K562 (cell line): ENCODE measurements around the gene NUDT9. TPM values are rescaled to one million over a fixed set of nuclear protein-coding genes. Genes with fewer than 3 reads are reported as not detected.

Source experiments
- ATAC-seq: fragments of 200-7000 bp; cut with Tn5 transposase; 3 replicates; pipeline ENCODE4 v1.9.1; 2020; ENCODE audit warnings: moderate library complexity
- Bru-seq: library from RNA; stranded (reverse); fragments of 400-500 nt; gene quantifications from one replicate; lab custom pipeline; 2021; lab: Mats Ljungman, UMichigan
- BruChase-seq, 2 experiments: library from RNA; stranded (reverse); fragments of 400-500 nt; gene quantifications; one replicate each; lab custom pipeline; 2021; lab: Mats Ljungman, UMichigan
- BruUV-seq: library from RNA; stranded (reverse); fragments of 400-500 nt; replicated peaks from 2 replicates; lab custom pipeline; 2021; lab: Mats Ljungman, UMichigan
- CTCF ChIA-PET: fragments of 300-600 bp; formaldehyde crosslinking; extraction: SDS; loops from one replicate; lab custom pipeline; 2021; ENCODE audit warnings: low intra/inter-chr PET ratio; lab: Yijun Ruan, JAX
- POLR2A ChIA-PET: fragments of 300-600, 350-650 bp; sonication (Branson Sonifier 250); formaldehyde crosslinking; extraction: SDS; loops from one replicate; lab custom pipeline; 2021; ENCODE audit warnings: antibody characterized with exemption, inconsistent platforms; lab: Yijun Ruan, JAX
- DNase-seq, 4 experiments: peaks; one replicate each; pipeline versions ENCODE4 v3.0.0 to v3.0.0-alpha.2; 2011 to 2018; ENCODE audit warnings: low spot score in 3 of 4, mixed read lengths in 3 of 4; ENCODE audit errors: extremely low read depth in 1 of 4
- FAIRE-seq: peaks from 2 replicates; lab custom pipeline; 2011; peaks lifted over from hg19 to GRCh38; lab: Jason Lieb, UNC
- H2AFZ ChIP-seq: 2 replicates; pipeline ENCODE4 v1.6.0; 2011; ENCODE audit warnings: low read depth, low read length, control low read depth, inconsistent platforms
- H3K27ac ChIP-seq: fragments of 200-600 bp; 3 replicates; pipeline ENCODE4 v1.8.0; 2011; ENCODE audit warnings: low read depth, mild to moderate bottlenecking, control low read depth, inconsistent platforms, low read length, moderate library complexity, mixed read lengths; ENCODE audit errors: extremely low read depth
- H3K27me3 ChIP-seq, 2 experiments: fragments of 300-600 bp in 1 of 2; 2 replicates in 1 of 2; 3 replicates in 1 of 2; pipeline versions ENCODE4 v1.6.0 to v1.8.0; 2011; ENCODE audit warnings: inconsistent platforms in 2 of 2, low read length in 2 of 2, mild to moderate bottlenecking in 1 of 2, mixed read lengths in 1 of 2, moderate library complexity in 1 of 2; ENCODE audit not compliant: control insufficient read depth in 2 of 2, insufficient read depth in 2 of 2
- H3K36me3 ChIP-seq: fragments of 300-600 bp; 3 replicates; pipeline ENCODE4 v1.8.0; 2011; ENCODE audit warnings: mild to moderate bottlenecking, low read length, inconsistent platforms; ENCODE audit not compliant: control insufficient read depth, insufficient read depth
- H3K4me1 ChIP-seq, 2 experiments: fragments of 200-600 bp in 1 of 2; replicated peaks in 1 of 2; 2 replicates in 1 of 2; 3 replicates in 1 of 2; pipeline versions ENCODE4 v1.5.1 to v1.8.0; 2011; ENCODE audit warnings: inconsistent platforms in 2 of 2, low read length in 2 of 2, mild to moderate bottlenecking in 1 of 2, mixed read lengths in 1 of 2, moderate library complexity in 1 of 2; ENCODE audit not compliant: control insufficient read depth in 2 of 2, insufficient read depth in 2 of 2
- H3K4me2 ChIP-seq: 2 replicates; pipeline ENCODE4 v1.6.1; 2011; ENCODE audit warnings: low read length, control low read depth, inconsistent platforms, mixed read lengths; ENCODE audit not compliant: insufficient read depth
- H3K4me3 ChIP-seq: fragments of 200-600 bp; sonication (generic), shearing (Covaris generic); 2 replicates; pipeline ENCODE4 v1.5.1; 2016; ENCODE audit warnings: control low read depth, inconsistent platforms
- H3K79me2 ChIP-seq: fragments of 200-600 bp; 3 replicates; pipeline ENCODE4 v1.8.0; 2011; ENCODE audit warnings: low read length, inconsistent platforms; ENCODE audit not compliant: control insufficient read depth, insufficient read depth
- H3K9ac ChIP-seq, 2 experiments: 2 replicates each; pipeline versions ENCODE4 v1.6.0 to v1.6.1; 2011; ENCODE audit warnings: low read depth in 2 of 2, low read length in 2 of 2, control low read depth in 1 of 2, inconsistent platforms in 1 of 2, mild to moderate bottlenecking in 1 of 2, mixed read lengths in 1 of 2; ENCODE audit not compliant: insufficient read depth in 1 of 2
- H3K9me1 ChIP-seq: one replicate; pipeline ENCODE4 v1.6.0; 2011; ENCODE audit warnings: inconsistent platforms, mild to moderate bottlenecking, low read length, moderate library complexity; ENCODE audit not compliant: control insufficient read depth, insufficient read depth
- H3K9me3 ChIP-seq: replicated peaks from 2 replicates; pipeline ENCODE4 v1.5.1; 2011; ENCODE audit warnings: low read depth, low read length, inconsistent platforms; ENCODE audit not compliant: control insufficient read depth, insufficient read depth
- H4K20me1 ChIP-seq: replicated peaks from 2 replicates; pipeline ENCODE4 v1.6.1; 2011; ENCODE audit warnings: low read length, inconsistent platforms, mixed read lengths; ENCODE audit not compliant: control insufficient read depth, insufficient read depth
- CAMTA2 ChIP-seq: fragments of 250-450 bp; sonication (Bioruptor Pico); conservative IDR thresholded peaks from 2 replicates; pipeline ENCODE4 v1.5.1; 2022
- HDGF ChIP-seq: fragments of 450-650 bp; IDR thresholded peaks from 2 replicates; pipeline ENCODE4 v1.6.1; 2016
- JUN ChIP-seq, 2 experiments: sonication (generic) in 1 of 2; formaldehyde crosslinking in 1 of 2; IDR thresholded peaks; 2 replicates each; pipeline versions ENCODE4 v1.6.1 to v1.8.0; 2012 to 2022; ENCODE audit warnings: borderline replicate concordance in 2 of 2, mild to moderate bottlenecking in 2 of 2, improper control_type of control experiment in 1 of 2, low read depth in 1 of 2, low read length in 1 of 2, missing genetic modification reagents in 1 of 2
- KLF10 ChIP-seq: fragments of 250-450 bp; sonication (Bioruptor Pico); IDR thresholded peaks from 2 replicates; pipeline ENCODE4 v1.6.1; 2021; ENCODE audit warnings: matching md5 sums
- LEF1 ChIP-seq: fragments of 450-650 bp; IDR thresholded peaks from 2 replicates; pipeline ENCODE4 v1.6.1; 2016; ENCODE audit warnings: mild to moderate bottlenecking
- POLR2B ChIP-seq: fragments of 450-650 bp; IDR thresholded peaks from 2 replicates; pipeline ENCODE4 v1.6.1; 2018; ENCODE audit warnings: low read depth; ENCODE audit not compliant: partially characterized antibody
- RB1 ChIP-seq: fragments of 450-650 bp; IDR thresholded peaks from 2 replicates; pipeline ENCODE4 v1.6.1; 2017; ENCODE audit warnings: low read depth, mild to moderate bottlenecking
- SIN3A ChIP-seq, 2 experiments: fragments of 150-350 bp in 1 of 2; IDR thresholded peaks; 2 replicates each; pipeline ENCODE4 v1.6.1; 2011 to 2016; ENCODE audit warnings: borderline replicate concordance in 2 of 2, low read depth in 2 of 2, low read length in 2 of 2, mild to moderate bottlenecking in 2 of 2, moderate library complexity in 2 of 2; ENCODE audit not compliant: control insufficient read depth in 1 of 2
- SIN3B ChIP-seq: fragments of 450-650 bp; IDR thresholded peaks from 2 replicates; pipeline ENCODE4 v1.6.1; 2017; ENCODE audit warnings: low read depth, mild to moderate bottlenecking, moderate library complexity
- SMAD1 ChIP-seq: fragments of 150-350 bp; IDR thresholded peaks from 2 replicates; pipeline ENCODE4 v1.6.1; 2014; ENCODE audit warnings: low read length, low read depth; ENCODE audit not compliant: partially characterized antibody
- ZNF280B ChIP-seq: fragments of 250-450 bp; sonication (Bioruptor Pico); IDR thresholded peaks from 2 replicates; pipeline ENCODE4 v1.5.1; 2021; ENCODE audit warnings: mild to moderate bottlenecking
- WGBS: fragments of 100-300 bp; shearing (Covaris generic); methylation state at CpG from one replicate; pipeline ENCODE4 v1.1.6; 2016; ENCODE audit warnings: low coverage, mixed read lengths; ENCODE audit not compliant: insufficient coverage; ENCODE audit errors: missing lambda C conversion rate; 5-methylcytosine and 5-hydroxymethylcytosine counted together
- in situ Hi-C: fragments of 300-500 bp; cut with MboI; formaldehyde crosslinking; loops from 4 replicates; pipeline ENCODE4 v1.15.0; 2018; ENCODE audit warnings: inconsistent platforms, mixed read lengths
- intact Hi-C: fragments of 100-400 bp; cut with micrococcal nuclease; formaldehyde crosslinking; loops from 2 replicates; pipeline ENCODE4 v1.14.2; 2022
- long read RNA-seq, 3 experiments: library from polyadenylated mRNA in 2 of 3; library from RNA in 1 of 3; unstranded in 2 of 3; stranded (forward) in 1 of 3; transcript quantifications; one replicate each; pipeline ENCODE4 v2.0.0, GENCODE V29; 2019 to 2022
- polyA minus RNA-seq, 3 experiments: library from RNA; depleted of rRNA, polyadenylated mRNA; stranded (reverse); fragments of >200 nt; gene quantifications; 2 replicates each; pipeline ENCODE4 v1.2.3, GENCODE V29; 2011
- polyA plus RNA-seq, 8 experiments: library from polyadenylated mRNA; depleted of rRNA in 4 of 8; stranded (reverse) in 5 of 8; unstranded in 3 of 8; fragments of >200 nt; fragmentation: Nextera tagmentation in 2 of 8; fragmentation: Illumina TruSeq in 1 of 8; extraction: Ambion mirVana in 2 of 8; extraction: Trizol in 1 of 8; gene quantifications; 2 replicates each; pipeline versions ENCODE4 v1.2.1 to v1.2.3, GENCODE V29; 2011 to 2014; ENCODE audit warnings: inconsistent platforms in 1 of 8, missing spikeins in 1 of 8
- total RNA-seq, 7 experiments: library from RNA; depleted of rRNA in 6 of 7; stranded (reverse); fragments of >200 nt in 6 of 7; fragmentation: Illumina TruSeq in 2 of 7; extraction: Trizol in 2 of 7; gene quantifications; 2 replicates each; pipeline versions ENCODE4 v1.2.1 to v1.2.3, GENCODE V29; 2011 to 2021; ENCODE audit warnings: low replicate concordance in 1 of 7

Gene NUDT9, protein sequence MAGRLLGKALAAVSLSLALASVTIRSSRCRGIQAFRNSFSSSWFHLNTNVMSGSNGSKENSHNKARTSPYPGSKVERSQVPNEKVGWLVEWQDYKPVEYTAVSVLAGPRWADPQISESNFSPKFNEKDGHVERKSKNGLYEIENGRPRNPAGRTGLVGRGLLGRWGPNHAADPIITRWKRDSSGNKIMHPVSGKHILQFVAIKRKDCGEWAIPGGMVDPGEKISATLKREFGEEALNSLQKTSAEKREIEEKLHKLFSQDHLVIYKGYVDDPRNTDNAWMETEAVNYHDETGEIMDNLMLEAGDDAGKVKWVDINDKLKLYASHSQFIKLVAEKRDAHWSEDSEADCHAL
- 22.8 and 27.0 TPM in 2 replicates for total RNA-seq (2011; cell fraction: chromatin; rRNA removed; ENCODE audit: low replicate concordance)
- total RNA-seq (2011; cell fraction: nucleolus; rRNA removed) = 32.6 and 33.2 TPM in 2 replicates
- total RNA-seq (2011; cell fraction: nucleoplasm; rRNA removed) = 35.9 and 47.6 TPM in 2 replicates
- total RNA-seq (2014; rRNA removed) = 15.9 and 17.7 TPM in 2 replicates
- total RNA-seq (2014; rRNA removed; fragmentation: Illumina TruSeq; extraction: Trizol) = 19.1 and 20.3 TPM in 2 replicates
- 19.9 and 20.8 TPM in 2 replicates for total RNA-seq (2015; rRNA removed; fragmentation: Illumina TruSeq; extraction: Trizol)
- total RNA-seq (2021) = 13.0 and 14.7 TPM in 2 replicates
- 16.0 and 19.1 TPM in 2 replicates for polyA plus RNA-seq (2011; rRNA removed)
- 8.9 and 9.7 TPM in 2 replicates for polyA plus RNA-seq (2011; cell fraction: cytosol; rRNA removed)
- polyA plus RNA-seq (2011; cell fraction: nucleus; rRNA removed) = 10.7 and 13.8 TPM in 2 replicates
- 13.4 and 17.1 TPM in 2 replicates for polyA plus RNA-seq (2012)
- polyA plus RNA-seq (2014; fragmentation: Illumina TruSeq; extraction: Trizol) = 16.8 and 20.5 TPM in 2 replicates
- polyA plus RNA-seq (2014; fragmentation: Nextera tagmentation; extraction: Ambion mirVana) = 10 to 100 TPM in 1 of 2 experiments, 1 to 10 TPM in 1; 8.5 to 16.3 TPM
- polyA plus RNA-seq (2014; rRNA removed) = 18.0 and 23.0 TPM in 2 replicates
- 17.1 and 21.0 TPM in 2 replicates for polyA minus RNA-seq (2011; rRNA and poly(A)+ RNA removed)
- polyA minus RNA-seq (2011; cell fraction: cytosol; rRNA and poly(A)+ RNA removed) = 6.8 and 10.7 TPM in 2 replicates
- 24.6 and 26.3 TPM in 2 replicates for polyA minus RNA-seq (2011; cell fraction: nucleus; rRNA and poly(A)+ RNA removed)
- percentile 72 among the genes with signal in this experiment for Bru-seq, nascent RNA
- percentile 72 among the genes with signal in this experiment for BruChase-seq, experiment 1, labeled RNA remaining after a 2-hour chase
- percentile 71 among the genes with signal in this experiment for BruChase-seq, experiment 2, labeled RNA remaining after a 6-hour chase
- long read RNA-seq, experiment 1, transcript NUDT9-203 (8 exons, 2,458 nt) = minor isoform, 7 of 74 reads
- long read RNA-seq, experiment 1, transcript NUDT9-201 (8 exons, 1,701 nt) = major isoform, 41 of 74 reads
- long read RNA-seq, experiment 1, partial matches to known transcripts = 10 of 74 reads
- long read RNA-seq, experiment 1, other reads (novel, unspliced or antisense) = 16 of 74 reads
- long read RNA-seq, experiment 2, transcript NUDT9-201 (8 exons, 1,701 nt) = major isoform, 10 of 15 reads
- long read RNA-seq, experiment 2, partial matches to known transcripts = 2 of 15 reads
- long read RNA-seq, experiment 2, other reads (novel, unspliced or antisense) = 2 of 15 reads
- long read RNA-seq, experiment 3, transcript NUDT9-201 (8 exons, 1,701 nt) = major isoform, 8 of 19 reads
- long read RNA-seq, experiment 3, partial matches to known transcripts = 7 of 19 reads
- long read RNA-seq, experiment 3, other reads (novel, unspliced or antisense) = 1 of 19 reads

GRCh38 chr4:87422104-87423052, at the start of gene NUDT9:
TSS of gene NUDT9 (plus strand) at chr4:87422573. CDS start at chr4:87422906, 333 bp downstream.
- H3K79me2 ChIP-seq = peaks cover 50% of the 10 kb centered on the region
- no peaks in the 10 kb centered on the region for H3K9me1 ChIP-seq
- ATAC-seq (peak; percentile 92), DNase-seq (peak; percentile 84 to 96 (median 90)), FAIRE-seq (peak; percentile 95)
- H2AFZ ChIP-seq = peak within 1 kb of the TSS; percentile 99
- peak within 1 kb of the TSS; percentile 81 to 97 for H3K9ac ChIP-seq
- under 1% methylated on average over 54 of the region's 58 CpGs for WGBS
- H3K9me3 ChIP-seq = no peaks in the 10 kb centered on the region
- H4K20me1 ChIP-seq = no peaks in the 10 kb centered on the region
- H3K4me1 ChIP-seq = peaks cover 4 to 13% of the 10 kb centered on the region in 2 experiments; a peak in 3 of 5 replicates
- TSS peak; percentile 95 for BruUV-seq
- CTCF ChIA-PET = interaction anchor here (1.1 to 2.0 kb wide), 2 partner anchors 47 to 271 kb away, joined by 3 to 10 read pairs; no protein-coding TSS in a partner anchor
- no peaks in the 10 kb centered on the region for H3K36me3 ChIP-seq
- in situ Hi-C loops = no loop called here
- POLR2A ChIA-PET = interaction anchor here (0.8 to 3.9 kb wide), 7 partner anchors 11 to 915 kb away, joined by 3 to 33 read pairs (median 4); partner anchors contain the start of gene HSD17B11
- intact Hi-C loops = loop anchor here (1.0 kb wide), 2 partner anchors 31 to 47 kb away; partner anchors contain the start of gene HSD17B11
- H3K4me2 ChIP-seq = peak within 1 kb of the TSS; percentile 88
- peak within 1 kb of the TSS; percentile 56 for H3K4me3 ChIP-seq
- no peaks in the 10 kb centered on the region for H3K27me3 ChIP-seq
- H3K27ac ChIP-seq = peak within 1 kb of the TSS; percentile 87
- TF ChIP-seq ZNF280B (no peak), JUN (IDR thresholded peaks at IDR 0.05; ENCODE audit: borderline replicate concordance, low read depth, low read length) (peak; percentile 65; the same call in 1 of the 2 replicates), JUN (CRISPR knock-in tag; IDR thresholded peaks at IDR 0.05; ENCODE audit: borderline replicate concordance) (no peak), KLF10 (CRISPR knock-in tag) (no peak), LEF1 (peak; percentile 71; the same call in 1 of the 2 replicates), HDGF (peak; percentile 62; the same call in 1 of the 2 replicates), SIN3A (IDR thresholded peaks at IDR 0.05; ENCODE audit: borderline replicate concordance in 2 of 2, control insufficient read depth in 1 of 2, low read depth in 2 of 2, low read length in 2 of 2) (peak in 1 of 2 experiments; percentile 6; a peak in 1 of 4 replicates), CAMTA2 (CRISPR knock-in tag) (no peak), RB1 (peak; percentile 44), SIN3B (peak; percentile 69; the same call in 1 of the 2 replicates), SMAD1 (peak; percentile 61), POLR2B (peak; percentile 93)
